BJ (cell line): ENCODE results near the gene POLR1D. TPM values are rescaled to one million over a fixed set of nuclear protein-coding genes. Genes with fewer than 3 reads are reported as not detected.

Experiments used
- CTCF ChIA-PET: fragments of 350-600 bp; formaldehyde crosslinking; extraction: SDS; loops from one replicate; lab custom pipeline; 2021; ENCODE audit warnings: antibody characterized with exemption, inconsistent platforms; lab: Yijun Ruan, JAX
- POLR2A ChIA-PET: fragments of 300-600 bp; sonication (Branson Sonifier 250); formaldehyde crosslinking; extraction: SDS; loops from one replicate; lab custom pipeline; 2021; ENCODE audit warnings: antibody characterized with exemption; lab: Charles Lee
- DNase-seq: peaks from one replicate; pipeline ENCODE4 v3.0.0-alpha.2; 2011; ENCODE audit warnings: low read depth
- H3K27me3 ChIP-seq: 2 replicates; pipeline ENCODE4 v1.6.0; 2011; ENCODE audit warnings: low read length; ENCODE audit not compliant: control insufficient read depth, insufficient read depth
- H3K36me3 ChIP-seq: 2 replicates; pipeline ENCODE4 v1.5.1; 2011; ENCODE audit warnings: low read length; ENCODE audit not compliant: control insufficient read depth, insufficient read depth
- H3K4me3 ChIP-seq: 2 replicates; pipeline ENCODE4 v1.5.1; 2011; ENCODE audit warnings: low read depth, mild to moderate bottlenecking, control low read depth, low read length
- polyA plus RNA-seq: library from polyadenylated mRNA; depleted of rRNA; stranded (reverse); fragments of >200 nt; gene quantifications from 2 replicates; pipeline ENCODE4 v1.2.3, GENCODE V29; 2011
- TF ChIP-seq, protein P1 (sequence below): IDR thresholded peaks from 2 replicates; pipeline ENCODE4 v1.5.1; 2011; ENCODE audit warnings: low read depth, mild to moderate bottlenecking, control low read depth, inconsistent platforms, low read length, moderate library complexity; ENCODE audit not compliant: insufficient read depth

The POLR1D gene
- polyA plus RNA-seq, 1 experiment, result 79.4 TPM

DNA sequence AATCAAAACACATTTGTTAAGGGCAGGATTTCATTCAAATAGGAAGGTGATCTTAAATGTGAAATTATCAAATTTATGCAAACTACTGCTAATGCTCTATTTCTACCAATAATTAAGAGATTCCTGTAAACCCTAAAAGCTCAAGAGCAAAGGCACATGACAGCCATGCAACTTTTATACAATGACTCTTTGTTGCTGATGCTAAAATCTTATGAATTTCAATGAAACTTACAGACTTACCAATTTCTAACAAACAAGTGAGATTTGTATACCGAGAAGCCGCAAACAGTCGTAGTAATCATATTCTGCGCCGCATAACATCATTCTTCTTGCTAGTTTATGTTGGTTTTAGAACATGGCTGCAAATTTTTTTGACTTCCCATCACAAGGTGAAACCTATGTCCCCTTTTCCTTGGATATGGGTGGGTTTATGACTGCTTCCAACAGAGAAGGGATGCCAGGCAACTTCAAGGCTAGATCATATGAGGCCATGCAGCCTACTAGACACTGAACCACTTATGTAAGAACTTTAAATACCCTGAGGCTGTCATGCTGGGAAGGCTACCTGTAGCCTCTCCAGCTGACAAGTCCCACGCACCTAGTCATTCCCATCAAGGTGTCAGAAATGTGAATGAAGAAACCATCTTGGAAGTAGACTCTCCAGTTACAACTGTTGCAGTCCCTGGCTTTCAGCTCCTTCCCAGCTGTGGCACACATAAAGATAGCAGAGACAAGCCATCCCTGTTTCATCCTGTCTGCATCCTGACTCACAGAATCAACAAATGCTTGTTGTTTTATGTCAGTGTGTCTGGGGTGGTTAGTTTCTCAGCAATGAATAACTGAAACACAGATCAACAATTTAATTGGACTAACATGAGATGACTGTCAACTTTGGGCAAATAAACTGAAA is 43.3 kb upstream of the POLR1D start:
- Histone ChIP-seq H3K4me3 (no peak overlapping the region), H3K27me3 (no peaks in the 10 kb centered on the region), H3K36me3 (no peaks in the 10 kb centered on the region)
- POLR2A ChIA-PET, result no interaction called here
- CTCF ChIA-PET, result no interaction called here
- no peak for DNase-seq
- TF ChIP-seq, protein P1, sequence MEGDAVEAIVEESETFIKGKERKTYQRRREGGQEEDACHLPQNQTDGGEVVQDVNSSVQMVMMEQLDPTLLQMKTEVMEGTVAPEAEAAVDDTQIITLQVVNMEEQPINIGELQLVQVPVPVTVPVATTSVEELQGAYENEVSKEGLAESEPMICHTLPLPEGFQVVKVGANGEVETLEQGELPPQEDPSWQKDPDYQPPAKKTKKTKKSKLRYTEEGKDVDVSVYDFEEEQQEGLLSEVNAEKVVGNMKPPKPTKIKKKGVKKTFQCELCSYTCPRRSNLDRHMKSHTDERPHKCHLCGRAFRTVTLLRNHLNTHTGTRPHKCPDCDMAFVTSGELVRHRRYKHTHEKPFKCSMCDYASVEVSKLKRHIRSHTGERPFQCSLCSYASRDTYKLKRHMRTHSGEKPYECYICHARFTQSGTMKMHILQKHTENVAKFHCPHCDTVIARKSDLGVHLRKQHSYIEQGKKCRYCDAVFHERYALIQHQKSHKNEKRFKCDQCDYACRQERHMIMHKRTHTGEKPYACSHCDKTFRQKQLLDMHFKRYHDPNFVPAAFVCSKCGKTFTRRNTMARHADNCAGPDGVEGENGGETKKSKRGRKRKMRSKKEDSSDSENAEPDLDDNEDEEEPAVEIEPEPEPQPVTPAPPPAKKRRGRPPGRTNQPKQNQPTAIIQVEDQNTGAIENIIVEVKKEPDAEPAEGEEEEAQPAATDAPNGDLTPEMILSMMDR, result no peak

DNA sequence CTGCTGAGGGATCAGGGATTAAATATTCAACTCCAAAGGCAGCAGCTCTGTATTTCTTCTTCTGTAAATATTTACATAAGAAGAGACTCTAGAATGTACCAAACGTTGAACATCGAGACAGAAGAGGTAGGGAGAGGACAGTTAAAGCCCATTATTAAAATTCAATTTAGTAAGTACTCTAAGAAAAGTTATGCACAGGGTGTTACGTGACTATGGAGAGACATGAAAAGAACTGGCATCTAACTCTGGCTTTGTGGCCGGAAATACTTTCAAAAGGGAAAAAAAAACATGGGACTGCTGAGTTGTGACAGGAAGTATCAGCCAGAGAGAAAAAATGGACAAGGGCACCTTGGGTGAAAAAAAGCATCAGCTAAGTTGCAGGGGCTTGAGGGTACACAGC is 38.0 kb upstream of the POLR1D start:
- H3K36me3 ChIP-seq, result no peaks in the 10 kb centered on the region
- CTCF ChIA-PET, result interaction anchor here (0.6 kb wide), 1 partner anchor 100 kb away, joined by 3 read pairs; no protein-coding TSS in a partner anchor
- DNase-seq, result no peak
- no peak overlapping the region for H3K4me3 ChIP-seq
- TF ChIP-seq, protein P1, result no peak
- POLR2A ChIA-PET, result no interaction called here
- H3K27me3 ChIP-seq, result no peaks in the 10 kb centered on the region

DNA sequence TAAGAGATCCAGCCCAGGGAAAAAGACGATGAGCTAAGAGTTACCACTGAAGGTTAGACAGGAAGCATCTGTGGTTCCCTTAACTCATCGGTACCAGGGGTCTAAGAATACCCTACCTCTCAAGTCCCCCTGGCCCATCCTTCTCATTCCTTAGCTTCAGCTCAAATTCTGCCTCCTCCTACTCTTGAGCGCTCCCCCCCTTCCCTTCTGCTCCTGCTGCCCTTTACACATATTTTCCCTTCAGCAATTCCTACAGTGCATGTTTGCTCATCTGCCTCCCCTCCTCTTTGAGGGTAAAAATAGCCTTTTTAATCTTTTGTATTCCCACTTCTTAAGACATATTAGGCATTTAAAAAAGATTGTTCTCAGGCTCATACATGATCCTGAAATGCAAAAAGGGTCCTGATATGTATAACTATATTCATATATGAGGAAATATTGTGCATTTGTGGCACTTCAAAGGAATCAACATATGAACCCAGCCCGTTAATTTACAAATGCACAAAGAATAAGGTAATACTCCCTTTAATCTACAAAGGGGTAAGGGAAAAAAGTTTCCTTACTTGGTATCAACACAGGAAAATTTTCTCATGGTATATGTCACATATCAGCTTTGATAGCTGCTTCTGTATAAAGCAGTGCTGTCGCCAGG is 34.5 kb upstream of the POLR1D start:
- CTCF ChIA-PET, result interaction anchor here (0.6 to 1.1 kb wide), 2 partner anchors 29 to 49 kb away, joined by 3 read pairs; no protein-coding TSS in a partner anchor
- no peak for DNase-seq
- no peak overlapping the region for H3K4me3 ChIP-seq
- TF ChIP-seq, protein P1, result no peak
- POLR2A ChIA-PET, result no interaction called here
- no peaks in the 10 kb centered on the region for H3K36me3 ChIP-seq
- no peaks in the 10 kb centered on the region for H3K27me3 ChIP-seq

DNA sequence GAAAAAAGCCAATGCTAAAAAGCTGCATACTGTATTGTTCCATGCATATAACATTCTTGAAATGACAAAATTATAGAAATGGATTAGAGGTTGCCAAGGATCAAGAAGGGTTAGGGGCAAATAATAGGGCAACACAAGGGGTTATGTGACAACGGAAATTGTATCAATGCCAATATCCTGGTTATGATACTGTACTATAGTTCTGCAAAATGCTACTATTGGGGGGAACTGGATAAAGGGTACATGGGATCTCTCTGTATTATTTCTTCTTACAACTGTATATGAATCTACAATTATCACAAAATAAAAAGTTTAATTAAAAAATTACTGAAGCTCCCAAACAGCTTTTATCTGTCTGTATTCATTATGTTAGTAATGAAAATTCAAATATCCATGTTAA is 33.3 kb upstream of the POLR1D start:
- Histone ChIP-seq H3K27me3 (no peaks in the 10 kb centered on the region), H3K4me3 (no peak overlapping the region), H3K36me3 (no peaks in the 10 kb centered on the region)
- TF ChIP-seq, protein P1, result no peak
- CTCF ChIA-PET, result no interaction called here
- DNase-seq, result no peak
- POLR2A ChIA-PET, result no interaction called here

DNA sequence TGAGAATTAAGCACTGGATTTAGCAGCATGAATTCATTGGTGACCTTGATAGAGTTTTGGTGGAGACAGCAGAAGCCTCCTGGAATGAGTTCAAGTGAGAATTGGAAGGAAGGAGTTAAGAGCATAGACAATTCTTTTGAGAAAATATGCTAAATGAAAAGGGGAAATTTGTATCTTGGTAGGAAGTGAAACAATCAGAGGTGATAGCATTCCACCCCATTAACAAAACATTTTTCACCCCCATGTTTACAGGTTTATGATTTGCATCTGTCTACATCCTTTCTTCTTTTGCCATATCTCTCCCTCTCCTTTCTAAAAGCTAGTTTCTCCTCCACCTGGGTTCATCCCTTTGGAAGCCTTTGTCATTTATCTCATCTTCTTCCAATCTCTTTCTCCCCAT is 28.8 kb upstream of the POLR1D start:
- TF ChIP-seq, protein P1, result no peak
- Histone ChIP-seq H3K36me3 (no peaks in the 10 kb centered on the region), H3K4me3 (no peak overlapping the region), H3K27me3 (no peaks in the 10 kb centered on the region)
- ChIA-PET CTCF (no interaction called here), POLR2A (no interaction called here)
- DNase-seq, result no peak
